Colonic mucosa (tissue), 4 donors: ENCODE results near the gene TENT5D. TPM values are rescaled to one million over a fixed set of nuclear protein-coding genes. Genes with fewer than 3 reads are reported as not detected.
"Not testable (repeated sequence)": the region's sequence is repeated elsewhere in the genome, so short reads cannot be mapped to it uniquely, and the experiment has no call there.

Experiments used
- DNase-seq: peaks from one replicate; pipeline ENCODE4 v3.0.0-alpha.2; 2020
- H3K27ac ChIP-seq: fragments of 200-600 bp; one replicate; pipeline ENCODE4 v1.8.0; 2021
- H3K27me3 ChIP-seq: fragments of 200-600 bp; one replicate; pipeline ENCODE4 v1.8.0; 2021
- H3K36me3 ChIP-seq: fragments of 200-600 bp; one replicate; pipeline ENCODE4 v1.8.0; 2021
- H3K4me1 ChIP-seq: fragments of 200-600 bp; one replicate; pipeline ENCODE4 v1.8.0; 2021; ENCODE audit warnings: mild to moderate bottlenecking
- H3K4me3 ChIP-seq: fragments of 200-600 bp; one replicate; pipeline ENCODE4 v1.8.0; 2021
- H3K9ac ChIP-seq, 2 donors: one replicate each; pipeline ENCODE4 v1.7.0; 2013; ENCODE audit warnings: control low read depth in 2 of 2, low read depth in 2 of 2, low read length in 2 of 2
- H3K9me3 ChIP-seq: fragments of 200-600 bp; one replicate; pipeline ENCODE4 v1.8.0; 2021
- CTCF ChIP-seq: fragments of 200-600 bp; IDR thresholded peaks from one replicate; pipeline ENCODE4 v1.8.0; 2022; ENCODE audit warnings: antibody characterized with exemption, mild to moderate bottlenecking
- intact Hi-C: fragments of 100-400 bp; cut with DNase I; formaldehyde crosslinking; loops from one replicate; pipeline ENCODE4 v1.14.1; 2022
- total RNA-seq, 2 donors: library from RNA; stranded (reverse); fragmentation: NEBNext Ultra II Directional in 1 of 2; extraction: Animal tissue kit (Norgen Biotek cat#: 25700) in 1 of 2; gene quantifications; one replicate each; pipeline ENCODE4 v1.2.1, GENCODE V29; 2021
- donor health status: healthy.
- donor health status: DM: no; HTN: no; CAD: no.
- donor health status: DM: no; HTN: no; CAD: no.

The TENT5D gene
- total RNA-seq, 2 donors from 2014 or later: not detected

- H3K27ac ChIP-seq: no peak overlapping the region
- intact Hi-C loops: no loop called here
Measured at GRCh38 chrX:80430826-80431504, 10.7 kb downstream of the TENT5D start.

GRCh38 chrX:80431505-80431832 lies 11.2 kb downstream of the TENT5D start:
- intact Hi-C loops: no loop called here
- Histone ChIP-seq H3K27ac (no peak overlapping the region), H3K27me3 (no peaks in the 10 kb centered on the region), H3K9me3 (no peaks in the 10 kb centered on the region), H3K4me3 (no peak overlapping the region), H3K4me1 (no peaks in the 10 kb centered on the region), H3K36me3 (no peaks in the 10 kb centered on the region), H3K9ac (no peak overlapping the region)
- no peak for TF ChIP-seq CTCF
- DNase-seq: no peak

More at GRCh38 chrX:80430826-80431504, 10.7 kb downstream of the TENT5D start:
- Histone ChIP-seq H3K9ac (no peak overlapping the region), H3K9me3 (no peaks in the 10 kb centered on the region), H3K4me3 (no peak overlapping the region), H3K36me3 (no peaks in the 10 kb centered on the region), H3K27me3 (no peaks in the 10 kb centered on the region), H3K4me1 (no peaks in the 10 kb centered on the region)
- no peak for DNase-seq
- no peak for TF ChIP-seq CTCF

- intact Hi-C loops: no loop called here
- no peaks in the 10 kb centered on the region for H3K4me1 ChIP-seq
- no peak for DNase-seq
- H3K9ac ChIP-seq: no peak overlapping the region
- H3K27ac ChIP-seq: no peak overlapping the region
- no peaks in the 10 kb centered on the region for H3K9me3 ChIP-seq
- H3K4me3 ChIP-seq: no peak overlapping the region
- no peaks in the 10 kb centered on the region for H3K36me3 ChIP-seq
- TF ChIP-seq CTCF: no peak
- H3K27me3 ChIP-seq: no peaks in the 10 kb centered on the region
Measured at GRCh38 chrX:80432441-80432840, 12.2 kb downstream of the TENT5D start.

GRCh38 chrX:80432863-80433262 lies 12.6 kb downstream of the TENT5D start:
- Histone ChIP-seq H3K27ac (no peak overlapping the region), H3K4me1 (no peaks in the 10 kb centered on the region), H3K36me3 (no peaks in the 10 kb centered on the region), H3K4me3 (no peak overlapping the region), H3K27me3 (no peaks in the 10 kb centered on the region), H3K9ac (no peak overlapping the region), H3K9me3 (no peaks in the 10 kb centered on the region)
- DNase-seq: no peak
- intact Hi-C loops: no loop called here
- TF ChIP-seq CTCF: no peak

- intact Hi-C loops, H3K36me3 ChIP-seq, H3K9me3 ChIP-seq, H3K9ac ChIP-seq, H3K27ac ChIP-seq, H3K4me1 ChIP-seq, H3K27me3 ChIP-seq, DNase-seq, H3K4me3 ChIP-seq: not testable (repeated sequence)
Measured at GRCh38 chrX:80468166-80468565, 47.9 kb downstream of the TENT5D start.

- no peak for TF ChIP-seq CTCF
- intact Hi-C loops: no loop called here
- DNase-seq: no peak
Measured at GRCh38 chrX:80471582-80471981, 51.3 kb downstream of the TENT5D start.

More at GRCh38 chrX:80471582-80471981, 51.3 kb downstream of the TENT5D start:
- no peaks in the 10 kb centered on the region for H3K27me3 ChIP-seq
- no peaks in the 10 kb centered on the region for H3K36me3 ChIP-seq
- no peaks in the 10 kb centered on the region for H3K9me3 ChIP-seq
- no peaks in the 10 kb centered on the region for H3K4me1 ChIP-seq
- no peak overlapping the region for H3K9ac ChIP-seq
- H3K4me3 ChIP-seq: no peak overlapping the region
- H3K27ac ChIP-seq: no peak overlapping the region
